HFF-Myc (cell line): Measurements from ENCODE around the gene VPS13C.

Source experiments
- DNase-seq: peaks from one replicate; pipeline ENCODE4 v3.0.0-alpha.2; 2011; ENCODE audit warnings: low read depth; ENCODE audit errors: extremely low read depth
- H3K4me3 ChIP-seq: replicated peaks from 2 replicates; pipeline ENCODE4 v1.5.1; 2011; ENCODE audit warnings: low read depth, mild to moderate bottlenecking, control low read depth, low read length
- TF ChIP-seq, protein P1 (sequence below): IDR thresholded peaks from 2 replicates; pipeline ENCODE4 v1.5.1; 2012; ENCODE audit warnings: mild to moderate bottlenecking, low read depth, low read length, control low read depth; ENCODE audit errors: missing control alignments

VPS13C gene

GRCh38 chr15:61906961-61907752, 153.1 kb downstream of the VPS13C start:
- DNase-seq, result no peak
- TF ChIP-seq, protein P1, sequence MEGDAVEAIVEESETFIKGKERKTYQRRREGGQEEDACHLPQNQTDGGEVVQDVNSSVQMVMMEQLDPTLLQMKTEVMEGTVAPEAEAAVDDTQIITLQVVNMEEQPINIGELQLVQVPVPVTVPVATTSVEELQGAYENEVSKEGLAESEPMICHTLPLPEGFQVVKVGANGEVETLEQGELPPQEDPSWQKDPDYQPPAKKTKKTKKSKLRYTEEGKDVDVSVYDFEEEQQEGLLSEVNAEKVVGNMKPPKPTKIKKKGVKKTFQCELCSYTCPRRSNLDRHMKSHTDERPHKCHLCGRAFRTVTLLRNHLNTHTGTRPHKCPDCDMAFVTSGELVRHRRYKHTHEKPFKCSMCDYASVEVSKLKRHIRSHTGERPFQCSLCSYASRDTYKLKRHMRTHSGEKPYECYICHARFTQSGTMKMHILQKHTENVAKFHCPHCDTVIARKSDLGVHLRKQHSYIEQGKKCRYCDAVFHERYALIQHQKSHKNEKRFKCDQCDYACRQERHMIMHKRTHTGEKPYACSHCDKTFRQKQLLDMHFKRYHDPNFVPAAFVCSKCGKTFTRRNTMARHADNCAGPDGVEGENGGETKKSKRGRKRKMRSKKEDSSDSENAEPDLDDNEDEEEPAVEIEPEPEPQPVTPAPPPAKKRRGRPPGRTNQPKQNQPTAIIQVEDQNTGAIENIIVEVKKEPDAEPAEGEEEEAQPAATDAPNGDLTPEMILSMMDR, result no peak
- H3K4me3 ChIP-seq, result no peak overlapping the region

DNA sequence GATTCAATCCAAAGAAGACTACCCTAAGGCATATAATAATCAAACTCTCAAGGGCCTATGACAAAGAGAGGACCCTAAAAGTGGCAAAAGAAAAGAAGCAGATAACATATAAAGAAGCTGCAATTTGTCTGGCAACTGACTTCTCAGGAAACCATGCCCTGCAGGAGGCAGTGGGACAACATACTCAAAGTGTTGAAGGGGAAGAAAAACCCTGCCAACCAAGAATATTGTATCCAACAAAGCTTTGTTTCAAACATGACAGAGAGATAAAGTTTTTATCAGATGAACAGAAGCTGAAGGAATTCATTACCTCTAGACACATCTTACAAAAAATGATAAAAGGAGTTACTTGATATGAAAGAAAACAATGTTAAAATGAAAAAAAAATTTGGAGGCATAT, 167.1 kb downstream of the VPS13C start:
- no peak overlapping the region for H3K4me3 ChIP-seq
- DNase-seq, result no peak
- TF ChIP-seq, protein P1, result no peak

DNA sequence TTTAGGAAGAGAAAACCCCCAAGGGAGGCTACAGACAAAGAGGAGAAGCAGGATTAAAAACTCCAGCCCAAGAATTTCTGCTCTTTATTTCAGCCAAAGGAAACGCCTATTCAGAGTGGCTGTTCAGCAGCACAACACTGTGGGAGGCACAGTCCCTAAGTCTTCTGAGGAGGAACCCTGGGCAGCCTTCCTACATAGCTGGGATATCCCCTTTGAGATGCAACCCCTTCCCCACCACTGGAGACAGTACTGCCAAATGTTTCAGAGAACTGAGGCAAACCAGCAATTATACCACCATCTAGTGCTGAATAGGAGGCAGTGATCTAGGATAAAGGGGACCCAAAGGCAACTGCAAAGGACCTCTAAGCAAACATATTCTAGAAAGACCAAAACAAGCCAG, 168.1 kb downstream of the VPS13C start:
- TF ChIP-seq, protein P1, result no peak
- no peak for DNase-seq
- H3K4me3 ChIP-seq, result no peak overlapping the region

GRCh38 chr15:61890106-61890505, 170.1 kb downstream of the VPS13C start:
- no peak overlapping the region for H3K4me3 ChIP-seq
- TF ChIP-seq, protein P1, result no peak
- no peak for DNase-seq

- H3K4me3 ChIP-seq, result no peak overlapping the region
- DNase-seq, result no peak
- TF ChIP-seq, protein P1, result no peak
Measured at GRCh38 chr15:61889706-61890105, 170.5 kb downstream of the VPS13C start.

GRCh38 chr15:61888074-61888780, 172.0 kb downstream of the VPS13C start:
- TF ChIP-seq, protein P1, result no peak

More at GRCh38 chr15:61888074-61888780, 172.0 kb downstream of the VPS13C start:
- no peak overlapping the region for H3K4me3 ChIP-seq
- no peak for DNase-seq
